ENCODE data around the gene FSTL4. TPM values are rescaled to one million over a fixed set of nuclear protein-coding genes. Genes with fewer than 3 reads are reported as not detected.

FSTL4 gene
- total and polyA plus RNA-seq, 2 of the 13 experiments (the other 11 are each of a cell fraction or from before 2014, with no cell fraction given), result 2.1 to 3.0 TPM

DNA sequence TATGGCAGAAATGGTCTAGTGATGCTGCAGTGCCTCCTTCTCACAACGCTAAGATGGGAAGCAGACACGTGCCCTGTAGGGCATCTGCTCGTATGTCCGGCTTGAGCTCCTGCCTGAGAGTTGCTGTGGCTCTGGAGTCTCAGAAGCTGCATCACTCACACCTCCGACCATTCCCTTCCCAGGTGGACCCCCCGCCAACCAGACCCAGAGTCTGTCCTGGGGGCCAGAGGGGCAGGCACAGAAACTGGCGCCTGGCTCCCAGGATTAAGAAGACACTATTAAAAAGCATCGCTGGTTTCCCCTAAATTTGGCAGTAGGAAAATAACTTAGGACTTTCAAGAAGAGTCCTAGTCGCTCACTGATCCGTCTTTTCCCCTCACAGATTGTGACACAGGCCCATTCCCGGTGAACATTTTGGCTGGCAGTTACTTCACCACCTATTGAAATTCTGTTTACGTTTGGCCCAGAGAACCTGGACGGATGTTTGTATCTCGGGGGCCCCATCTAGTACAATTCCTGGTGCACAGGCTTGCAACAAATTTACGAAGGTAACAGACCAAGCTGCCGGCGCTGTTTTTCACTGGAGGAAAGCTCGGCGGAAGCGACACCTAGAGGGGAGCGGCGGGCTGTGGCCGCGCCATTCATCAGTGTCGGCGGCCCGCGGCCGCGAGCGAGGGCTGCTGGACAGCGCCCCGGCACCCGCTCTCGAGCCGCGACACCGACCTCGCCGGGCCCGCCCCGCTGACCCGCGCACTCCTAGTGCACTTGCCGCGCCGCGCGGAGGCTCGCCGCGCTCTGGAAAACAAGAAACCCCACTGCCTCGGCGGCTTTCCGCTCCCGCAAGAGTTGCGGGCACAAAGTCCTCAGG lies 1.6 kb downstream of the FSTL4 start (continued):
- TF ChIP-seq ZNF318 (CRISPR knock-in tag; IDR thresholded peaks at IDR 0.05), result peak; percentile 71; the same call in 1 of the 2 replicates
- peak; percentile 63 for TF ChIP-seq YY1 (IDR thresholded peaks at IDR 0.05; ENCODE audit: insufficient read depth, insufficient replicate concordance, low read depth, low read length)
- TF ChIP-seq ERF (CRISPR knock-in tag; IDR thresholded peaks at IDR 0.05), result peak; percentile 53; the same call in 1 of the 2 replicates
- TF ChIP-seq HOXD1 (CRISPR knock-in tag; IDR thresholded peaks at IDR 0.05), result 0 out of 2 replicates have a peak, but pooled peaks have one; percentile 48
- no peak for TF ChIP-seq SOX13 (IDR thresholded peaks at IDR 0.05)
- TF ChIP-seq SOX13 (CRISPR knock-in tag; conservative IDR thresholded peaks at IDR 0.05 in 1 of 2, IDR thresholded peaks at IDR 0.05 in 1 of 2), result peak in 1 of 2 experiments; percentile 20; a peak in 1 of 4 replicates
- TF ChIP-seq SOX6 (IDR thresholded peaks at IDR 0.05), result no peak
- no peak for TF ChIP-seq SOX6 (CRISPR knock-in tag; IDR thresholded peaks at IDR 0.05)
- TF ChIP-seq ZNF33A (CRISPR knock-in tag; IDR thresholded peaks at IDR 0.05; ENCODE audit: borderline replicate concordance), result no peak
- no peak for TF ChIP-seq NFE2 (CRISPR knock-in tag; IDR thresholded peaks at IDR 0.05)
- peak; percentile 62 for TF ChIP-seq SAP130 (CRISPR knock-in tag; IDR thresholded peaks at IDR 0.05; ENCODE audit: low read depth)
- TF ChIP-seq, protein P1, sequence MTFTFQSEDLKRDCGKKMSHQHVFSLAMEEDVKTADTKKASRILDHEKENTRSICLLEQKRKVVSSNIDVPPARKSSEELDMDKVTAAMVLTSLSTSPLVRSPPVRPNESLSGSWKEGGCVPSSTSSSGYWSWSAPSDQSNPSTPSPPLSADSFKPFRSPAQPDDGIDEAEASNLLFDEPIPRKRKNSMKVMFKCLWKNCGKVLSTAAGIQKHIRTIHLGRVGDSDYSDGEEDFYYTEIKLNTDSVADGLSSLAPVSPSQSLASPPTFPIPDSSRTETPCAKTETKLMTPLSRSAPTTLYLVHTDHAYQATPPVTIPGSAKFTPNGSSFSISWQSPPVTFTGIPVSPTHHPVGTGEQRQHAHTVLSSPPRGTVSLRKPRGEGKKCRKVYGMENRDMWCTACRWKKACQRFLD (CRISPR knock-in tag; IDR thresholded peaks at IDR 0.05; ENCODE audit: borderline replicate concordance), result no peak
- TF ChIP-seq HOXA5 (CRISPR knock-in tag; IDR thresholded peaks at IDR 0.05), result peak; percentile 72; the same call in 1 of the 2 replicates
- peak; percentile 94 for TF ChIP-seq MIER2 (CRISPR knock-in tag; IDR thresholded peaks at IDR 0.05)
- TF ChIP-seq, protein P2, sequence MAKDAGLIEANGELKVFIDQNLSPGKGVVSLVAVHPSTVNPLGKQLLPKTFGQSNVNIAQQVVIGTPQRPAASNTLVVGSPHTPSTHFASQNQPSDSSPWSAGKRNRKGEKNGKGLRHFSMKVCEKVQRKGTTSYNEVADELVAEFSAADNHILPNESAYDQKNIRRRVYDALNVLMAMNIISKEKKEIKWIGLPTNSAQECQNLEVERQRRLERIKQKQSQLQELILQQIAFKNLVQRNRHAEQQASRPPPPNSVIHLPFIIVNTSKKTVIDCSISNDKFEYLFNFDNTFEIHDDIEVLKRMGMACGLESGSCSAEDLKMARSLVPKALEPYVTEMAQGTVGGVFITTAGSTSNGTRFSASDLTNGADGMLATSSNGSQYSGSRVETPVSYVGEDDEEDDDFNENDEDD (CRISPR knock-in tag; IDR thresholded peaks at IDR 0.05; ENCODE audit: borderline replicate concordance), result peak; percentile 58; the same call in 1 of the 2 replicates
- TF ChIP-seq KDM2A (CRISPR knock-in tag; IDR thresholded peaks at IDR 0.05; ENCODE audit: borderline replicate concordance, low read depth), result peak; percentile 59
- TF ChIP-seq ATF7-NPFF (CRISPR knock-in tag; IDR thresholded peaks at IDR 0.05; ENCODE audit: low read depth), result peak; percentile 76; the same call in 1 of the 2 replicates

Measured in HepG2 (cell line).